Breast epithelium (tissue), 4 donors: ENCODE results near the gene DCTPP1. TPM values are rescaled to one million over a fixed set of nuclear protein-coding genes. Genes with fewer than 3 reads are reported as not detected.

ENCODE experiments used
- DNase-seq, 2 donors: peaks; one replicate each; pipeline ENCODE4 v3.0.0-alpha.2; 2019; ENCODE audit warnings: low spot score in 2 of 2
- H3K27ac ChIP-seq, 2 donors: fragments of 200-600 bp; sonication (generic) in 1 of 2; one replicate each; pipeline ENCODE4 v1.5.1; 2016 to 2019; ENCODE audit warnings: mild to moderate bottlenecking in 1 of 2
- H3K27me3 ChIP-seq, 2 donors: fragments of 200-600 bp; sonication (generic) in 1 of 2; one replicate each; pipeline versions ENCODE4 v1.5.1 to v1.6.0; 2017 to 2019; ENCODE audit warnings: control low read depth in 1 of 2, mild to moderate bottlenecking in 1 of 2
- H3K36me3 ChIP-seq: fragments of 200-600 bp; one replicate; pipeline ENCODE4 v1.5.1; 2019
- H3K4me1 ChIP-seq, 2 donors: fragments of 200-600 bp; sonication (generic); one replicate each; pipeline ENCODE4 v1.5.1; 2016 to 2019; ENCODE audit warnings: control low read depth in 1 of 2
- H3K4me3 ChIP-seq, 3 donors: fragments of 200-600 bp; sonication (generic); 1 replicate in 2 of 3; 2 replicates in 1 of 3; pipeline ENCODE4 v1.5.1; 2016 to 2019; ENCODE audit warnings: mild to moderate bottlenecking in 3 of 3, moderate library complexity in 2 of 3
- H3K9me3 ChIP-seq, 2 donors: fragments of 200-600 bp; sonication (generic) in 1 of 2; one replicate each; pipeline ENCODE4 v1.5.1; 2016 to 2019; ENCODE audit warnings: control low read depth in 1 of 2
- CTCF ChIP-seq, 3 donors: fragments of 450-650 bp; IDR thresholded peaks; one replicate each; pipeline ENCODE4 v1.5.1; 2016 to 2017; ENCODE audit warnings: antibody characterized with exemption in 3 of 3, mild to moderate bottlenecking in 3 of 3, moderate library complexity in 3 of 3
- POLR2A ChIP-seq: fragments of 450-650 bp; IDR thresholded peaks from one replicate; pipeline ENCODE4 v1.6.1; 2016; ENCODE audit warnings: antibody characterized with exemption, mild to moderate bottlenecking, moderate library complexity
- POLR2AphosphoS5 ChIP-seq, 3 donors: sonication (generic); formaldehyde crosslinking; IDR thresholded peaks; one replicate each; pipeline ENCODE4 v1.6.1; 2017; ENCODE audit warnings: antibody characterized with exemption in 3 of 3
- intact Hi-C: fragments of 100-400 bp; cut with DNase I; formaldehyde crosslinking; loops from one replicate; pipeline ENCODE4 v1.15.1; 2023; ENCODE audit warnings: low total_unique reads
- total RNA-seq, 3 donors: library from RNA; depleted of rRNA; stranded (reverse); fragments of >200 nt; gene quantifications; one replicate each; pipeline ENCODE4 v1.1.0, GENCODE V29; 2016

The DCTPP1 gene
- total RNA-seq, 3 donors from 2014 or later = 11.2 to 25.6 (median 20.1) TPM

- Histone ChIP-seq H3K4me1 (peaks cover 0 to 15% of the 10 kb centered on the region in 2 donors), H3K4me3 (peak overlapping the region; percentile 65 to 96 (median 76)), H3K27me3 (no peaks in the 10 kb centered on the region), H3K27ac (peak overlapping the region; percentile 86 to 93), H3K36me3 (no peaks in the 10 kb centered on the region), H3K9me3 (no peaks in the 10 kb centered on the region)
- TF ChIP-seq POLR2A (no peak), CTCF (IDR thresholded peaks at IDR 0.05) (no peak), POLR2AphosphoS5 (IDR thresholded peaks at IDR 0.05) (no peak)
- DNase-seq = no peak
- intact Hi-C loops = no loop called here
These were observed 23.1 kb downstream of the DCTPP1 start for GRCh38 chr16:30406795-30407101.

GRCh38 chr16:30401768-30402425 is 27.9 kb downstream of the DCTPP1 start:
- no peak for DNase-seq
- intact Hi-C loops = no loop called here
- no peaks in the 10 kb centered on the region for H3K9me3 ChIP-seq
- H3K4me1 ChIP-seq = no peaks in the 10 kb centered on the region
- H3K4me3 ChIP-seq = no peak overlapping the region
- no peaks in the 10 kb centered on the region for H3K36me3 ChIP-seq
- TF ChIP-seq POLR2AphosphoS5 (IDR thresholded peaks at IDR 0.05) (no peak), CTCF (IDR thresholded peaks at IDR 0.05) (no peak), POLR2A (no peak)
- H3K27me3 ChIP-seq = no peaks in the 10 kb centered on the region
- H3K27ac ChIP-seq = no peak overlapping the region

- intact Hi-C loops = no loop called here
- H3K4me1 ChIP-seq = peaks cover 0 to 9% of the 10 kb centered on the region in 2 donors
These were observed 30.2 kb downstream of the DCTPP1 start for GRCh38 chr16:30399435-30400186.

GRCh38 chr16:30398661-30399434 is 31.0 kb downstream of the DCTPP1 start:
- Histone ChIP-seq H3K4me1 (peaks cover 0 to 9% of the 10 kb centered on the region in 2 donors), H3K27ac (peak overlapping the region in 1 of 2 donors; percentile 86), H3K27me3 (no peaks in the 10 kb centered on the region), H3K9me3 (no peaks in the 10 kb centered on the region), H3K4me3 (no peak overlapping the region), H3K36me3 (no peaks in the 10 kb centered on the region)
- no peak for DNase-seq
- intact Hi-C loops = no loop called here
- TF ChIP-seq POLR2AphosphoS5 (IDR thresholded peaks at IDR 0.05) (no peak), POLR2A (no peak), CTCF (IDR thresholded peaks at IDR 0.05) (no peak)

More at GRCh38 chr16:30399435-30400186, 30.2 kb downstream of the DCTPP1 start:
- Histone ChIP-seq H3K27ac (peak overlapping the region; percentile 86), H3K9me3 (no peaks in the 10 kb centered on the region), H3K27me3 (no peaks in the 10 kb centered on the region), H3K4me3 (peak overlapping the region; percentile 64 to 85 (median 80)), H3K36me3 (no peaks in the 10 kb centered on the region)
- DNase-seq = no peak
- TF ChIP-seq POLR2AphosphoS5 (IDR thresholded peaks at IDR 0.05) = no peak
- no peak for TF ChIP-seq POLR2A
- no peak for TF ChIP-seq CTCF (IDR thresholded peaks at IDR 0.05)
